GM12872 (cell line): ENCODE results near the gene SPHK2.
A peak's percentile ranks its signal among the peaks of the same experiment; 100 is the strongest.

Source experiments
- CTCF ChIP-seq: IDR thresholded peaks from 3 replicates; pipeline ENCODE4 v1.5.1; 2011; ENCODE audit warnings: low read depth, mild to moderate bottlenecking, low read length, moderate library complexity; ENCODE audit not compliant: insufficient read depth

The SPHK2 gene

DNA sequence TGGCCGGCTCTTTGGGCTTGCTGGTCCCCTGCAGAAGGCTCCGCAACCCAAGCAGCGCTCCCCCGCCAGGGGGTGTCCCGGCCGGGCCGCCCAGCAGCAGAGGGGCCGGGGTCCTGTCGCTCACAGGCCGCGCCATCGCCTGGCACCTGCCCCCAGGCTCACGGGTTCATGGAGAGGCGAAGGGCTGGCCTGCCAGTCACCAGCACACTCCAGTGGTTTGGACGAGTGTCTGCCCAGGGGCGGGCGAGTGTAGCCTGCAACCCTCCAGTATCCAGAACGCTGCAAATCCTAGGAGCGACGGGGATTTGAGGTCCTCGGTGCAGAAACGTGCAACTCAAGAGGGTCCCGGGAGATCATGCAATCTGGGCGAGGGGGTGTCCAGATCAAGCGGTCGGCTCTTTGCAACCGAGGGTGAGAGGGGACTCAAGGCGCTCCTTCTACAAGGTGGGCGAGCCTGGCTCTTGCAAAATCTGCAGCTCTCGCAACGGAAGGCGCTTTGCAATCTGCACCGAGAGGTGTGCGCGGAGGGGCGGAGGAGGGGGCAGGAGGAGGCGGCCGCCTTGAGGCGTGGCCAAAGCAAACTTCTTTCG is 17.6 kb downstream of the SPHK2 start, which contains the start of gene DBP:
DBP (minus strand) TSS at position 521 of the 590 bp plus-strand sequence; CDS start at position 136, 385 bp downstream.
- peak; percentile 26; the same call in 2 of the 3 replicates for TF ChIP-seq CTCF

DNA sequence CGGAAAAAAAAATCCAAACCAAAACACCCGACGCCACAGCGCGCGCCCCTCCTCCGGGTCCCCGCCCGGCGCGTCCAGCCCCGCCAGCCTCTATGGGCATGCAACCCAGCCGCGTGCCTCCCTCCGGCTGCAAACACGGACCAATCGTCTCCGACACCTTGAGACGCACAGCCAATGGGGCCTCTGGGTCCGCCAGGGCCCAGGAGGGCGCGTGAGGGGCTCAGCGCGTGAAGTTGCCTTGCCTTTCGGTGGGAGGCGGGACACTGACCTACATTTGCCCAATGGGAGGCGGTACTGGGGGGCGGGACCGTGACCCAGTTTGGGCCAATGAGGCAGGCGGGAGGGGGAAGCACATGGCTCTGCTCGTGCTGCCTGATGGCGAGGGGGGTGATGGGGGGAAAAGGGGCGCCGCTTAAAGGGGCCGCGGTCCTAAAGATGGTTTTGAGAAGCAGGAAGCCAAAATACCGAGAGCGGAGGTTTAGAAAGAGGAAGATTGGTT is 18.2 kb downstream of the SPHK2 start:
- TF ChIP-seq CTCF: no peak

DNA sequence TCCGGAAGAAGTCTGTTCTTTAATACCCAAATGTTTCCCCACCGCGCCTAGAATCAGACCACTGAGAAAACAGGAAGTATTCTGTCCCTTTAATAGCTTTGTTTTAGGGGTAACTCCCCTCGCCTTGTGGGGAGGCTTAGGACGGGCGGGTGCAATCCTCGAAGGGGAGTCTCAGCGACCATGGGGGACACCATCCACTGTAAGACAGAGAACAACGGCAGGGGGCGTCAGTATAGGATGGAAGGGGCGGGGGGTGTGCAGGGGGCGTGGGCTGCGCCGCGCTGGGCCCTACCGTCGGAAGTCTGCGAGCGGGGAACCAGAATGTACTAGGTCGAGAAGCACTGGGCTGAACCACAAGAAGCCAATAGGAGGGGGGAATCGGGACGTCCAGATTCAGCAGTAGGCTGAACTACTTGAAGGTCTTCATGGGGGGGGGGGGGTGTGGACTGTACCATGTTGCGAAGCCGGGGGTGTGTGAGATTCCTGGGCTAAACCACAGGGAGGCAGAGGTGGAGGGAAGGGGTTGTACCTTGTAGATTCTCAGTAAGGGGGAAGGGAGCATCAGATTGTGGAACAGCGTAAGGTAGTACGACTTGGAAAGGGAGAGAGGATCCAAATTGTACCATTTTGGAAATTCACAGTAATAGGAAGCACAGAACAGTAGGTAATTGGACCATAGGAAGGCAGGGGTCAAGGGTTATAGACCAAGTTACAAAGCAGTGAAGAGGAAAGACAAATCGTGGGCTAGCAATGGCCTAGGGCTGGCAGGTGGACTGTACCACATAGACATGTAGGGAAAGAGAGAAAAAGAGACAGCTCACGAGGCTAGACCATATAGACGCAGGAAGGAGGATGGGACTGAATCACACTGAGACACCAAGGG is 18.9 kb downstream of the SPHK2 start:
- no peak for TF ChIP-seq CTCF

- TF ChIP-seq CTCF: no peak
Measured at GRCh38 chr19:48638831-48639381, 19.6 kb downstream of the SPHK2 start.

- TF ChIP-seq CTCF: no peak
Measured at GRCh38 chr19:48639483-48640375, 20.4 kb downstream of the SPHK2 start.

DNA sequence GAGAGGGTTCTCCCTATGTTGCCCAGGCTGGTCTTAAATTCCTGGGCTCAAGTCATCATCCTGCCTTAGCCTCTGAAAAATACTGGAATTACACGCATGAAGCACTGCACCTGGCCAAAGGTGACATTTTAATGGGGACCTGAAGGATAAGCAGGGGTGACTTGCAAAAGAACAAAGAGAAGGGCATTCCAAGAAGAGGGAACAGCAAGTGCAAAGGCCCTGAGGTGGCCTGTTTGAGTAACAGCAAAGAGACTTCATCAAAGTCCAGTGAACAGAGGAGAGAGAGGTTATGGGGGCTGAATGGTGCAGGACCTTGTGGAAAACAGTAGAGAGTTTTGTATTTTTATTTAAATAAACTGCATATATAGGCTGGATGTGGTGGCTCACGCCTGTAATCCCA is 22.5 kb downstream of the SPHK2 start:
- TF ChIP-seq CTCF: no peak

GRCh38 chr19:48642862-48643261 is 23.6 kb downstream of the SPHK2 start:
- TF ChIP-seq CTCF: no peak
